Stimulated activated CD8-positive, alpha-beta memory T cell treated with anti-CD3 and anti-CD28 coated beads, Interleukin-2, amount 100 ng/mL, for 1 hour (primary cell): Measurements from ENCODE around the gene NCOA5.

Experiments
- DNase-seq, 2 donors: peaks; one replicate each; pipeline ENCODE4 v3.0.0-alpha.2; 2020; ENCODE audit warnings: low read depth in 2 of 2

NCOA5 gene

DNA sequence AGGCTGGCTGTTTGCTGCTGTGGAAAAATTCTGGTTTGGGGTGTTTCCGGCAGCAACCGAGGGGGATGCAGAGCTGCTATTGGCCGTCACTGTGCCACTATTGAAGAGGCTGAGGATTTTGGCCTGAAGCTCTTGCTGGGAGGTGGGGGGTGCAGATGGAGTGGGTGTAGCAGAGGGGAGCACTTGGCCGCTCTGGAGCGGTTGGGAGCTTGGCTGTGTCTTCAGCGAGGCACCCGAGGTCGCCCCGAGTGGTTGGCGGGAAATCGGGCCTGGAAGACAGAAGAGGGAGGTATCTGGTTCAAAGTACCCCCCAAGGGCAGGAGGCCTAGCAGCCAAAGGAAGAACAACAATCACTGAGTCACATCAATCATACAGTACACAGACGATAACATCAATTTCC, 27.1 kb downstream of the NCOA5 start:
- DNase-seq, result no peak

DNA sequence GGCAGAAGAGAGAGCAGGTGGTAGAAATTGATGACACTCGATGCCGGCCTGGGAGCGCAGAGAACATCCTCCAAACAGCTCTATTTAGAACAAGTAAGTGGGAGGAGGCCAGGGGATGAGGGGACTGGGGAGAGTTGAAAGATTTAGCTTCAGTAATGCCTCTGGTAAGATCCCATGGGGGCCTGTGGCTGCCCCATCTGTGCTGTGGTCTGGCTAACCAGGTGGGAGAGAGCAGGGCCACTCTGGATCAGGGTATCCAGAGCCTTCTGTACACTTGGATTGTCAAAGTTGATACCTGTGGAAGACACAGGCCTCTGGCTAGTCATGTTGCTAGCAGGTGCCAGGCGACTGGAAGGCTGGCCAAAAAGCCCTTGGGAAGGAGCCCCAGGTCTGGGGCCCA, 27.6 kb downstream of the NCOA5 start:
- no peak for DNase-seq

DNA sequence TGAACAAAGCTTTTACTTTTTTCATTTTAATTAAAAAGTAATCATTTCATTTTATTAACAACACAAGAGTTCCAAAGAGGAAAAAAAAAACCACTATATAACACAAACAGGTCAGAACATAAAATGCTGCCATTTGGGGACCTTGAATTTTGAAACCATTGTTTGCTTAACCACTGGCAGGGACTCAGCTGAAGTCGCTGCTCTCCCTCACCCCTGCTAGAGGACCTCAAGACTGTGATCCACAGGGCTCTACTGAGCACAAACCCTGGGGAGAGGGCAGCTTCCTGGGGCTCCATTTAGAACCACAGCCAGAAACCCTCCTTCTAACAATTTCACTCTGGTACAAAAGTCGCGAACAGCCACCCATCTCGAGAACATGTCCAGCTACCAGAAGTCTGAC, 28.8 kb downstream of the NCOA5 start:
- DNase-seq, result no peak

DNA sequence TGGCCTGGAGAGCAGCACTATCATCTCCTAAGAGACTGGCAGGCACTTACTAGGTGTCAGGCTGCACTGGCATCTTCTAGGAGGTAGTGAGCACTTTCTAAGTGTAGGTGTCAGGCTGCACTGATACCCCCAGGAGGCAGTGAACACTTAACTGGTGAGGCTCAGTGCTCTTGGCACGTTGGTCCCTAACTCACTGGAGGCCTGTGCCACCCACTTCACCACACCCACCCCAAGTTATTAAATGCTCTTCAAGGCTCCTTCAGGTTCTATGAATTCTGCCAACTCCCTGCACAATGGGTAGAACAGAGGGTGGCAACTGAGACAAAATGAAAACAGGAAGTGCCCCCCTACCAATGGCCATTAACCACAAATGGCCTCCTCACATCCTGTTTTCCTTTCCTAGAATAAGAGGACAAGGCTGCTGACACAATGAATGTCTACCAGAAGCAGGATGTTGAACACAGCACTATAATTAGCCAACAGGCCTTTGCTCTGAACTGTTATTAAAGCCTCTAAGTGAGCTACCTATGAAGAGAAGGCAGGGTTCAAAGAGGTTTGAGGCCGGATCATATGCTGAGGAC, 29.4 kb downstream of the NCOA5 start:
- DNase-seq, result no peak

DNA sequence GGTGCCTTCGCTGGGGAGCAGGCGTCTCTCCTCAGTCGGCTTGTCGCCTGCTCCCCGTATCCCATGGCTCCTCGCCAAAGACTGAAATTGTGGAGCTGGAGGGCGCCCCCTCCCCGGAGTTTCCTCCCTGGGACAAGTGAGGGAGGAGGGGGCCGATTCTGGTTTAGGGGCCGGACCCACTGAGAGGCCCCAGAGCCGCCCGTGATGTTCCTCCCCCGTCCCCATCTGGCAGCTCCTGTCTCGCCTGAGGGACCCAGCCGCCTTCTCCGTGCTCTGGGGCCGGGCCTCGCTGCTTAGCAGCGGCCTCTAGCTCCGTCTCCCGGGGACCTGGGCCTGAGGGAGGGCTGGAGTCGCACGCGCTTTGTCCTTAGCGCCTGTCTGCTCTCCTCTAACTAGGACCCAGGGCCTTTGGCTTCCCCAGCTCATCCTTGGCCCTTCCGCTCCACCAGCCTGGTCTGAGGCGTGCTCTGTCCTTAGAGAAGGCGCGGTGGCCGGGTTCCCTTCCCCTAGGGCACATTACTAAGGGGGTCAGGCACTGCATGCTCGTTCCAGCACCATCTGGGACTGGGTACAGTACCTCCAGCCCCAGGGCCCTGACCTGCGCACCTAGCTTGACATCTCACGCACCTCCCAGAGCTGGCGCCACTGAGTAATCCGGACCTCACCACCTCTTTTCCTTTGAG, 31.0 kb downstream of the NCOA5 start:
- no peak for DNase-seq

DNA sequence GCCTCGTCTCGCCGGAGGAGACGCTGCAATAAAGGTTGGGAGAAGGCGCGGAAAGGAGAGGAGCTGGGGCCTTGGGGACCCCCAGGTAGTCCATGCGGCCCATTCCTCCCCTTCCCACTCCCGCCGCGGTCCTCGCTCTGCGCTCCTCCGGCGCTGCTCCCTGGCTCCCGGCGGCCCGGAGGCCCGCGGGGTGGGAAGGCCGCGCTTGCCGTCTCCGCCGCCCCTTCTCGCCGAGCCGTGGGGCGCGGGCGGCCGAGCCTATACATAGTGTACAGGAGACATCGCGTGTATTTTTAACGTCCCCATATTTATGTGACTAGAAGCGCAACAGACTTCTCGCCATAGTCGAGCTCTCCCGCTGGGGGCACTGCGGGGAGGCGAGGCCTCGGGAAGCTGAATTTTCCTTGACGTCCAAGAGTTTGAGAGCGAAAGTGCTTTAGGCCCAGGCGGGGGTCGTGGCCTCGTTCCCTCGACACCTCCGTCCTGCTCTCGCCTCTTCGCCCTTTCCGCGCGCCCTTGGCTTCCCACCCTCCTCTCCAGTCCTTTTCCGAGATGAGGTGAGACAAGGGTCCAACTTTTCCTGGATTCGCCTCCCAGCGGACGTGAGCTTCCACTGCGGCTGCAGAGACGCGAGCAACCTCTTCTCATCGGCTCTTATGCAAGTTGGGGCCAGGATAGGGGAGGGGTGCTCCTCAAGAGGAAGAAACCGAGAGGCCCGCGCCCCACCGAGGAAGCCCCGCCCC, 31.7 kb downstream of the NCOA5 start:
- no peak for DNase-seq

DNA sequence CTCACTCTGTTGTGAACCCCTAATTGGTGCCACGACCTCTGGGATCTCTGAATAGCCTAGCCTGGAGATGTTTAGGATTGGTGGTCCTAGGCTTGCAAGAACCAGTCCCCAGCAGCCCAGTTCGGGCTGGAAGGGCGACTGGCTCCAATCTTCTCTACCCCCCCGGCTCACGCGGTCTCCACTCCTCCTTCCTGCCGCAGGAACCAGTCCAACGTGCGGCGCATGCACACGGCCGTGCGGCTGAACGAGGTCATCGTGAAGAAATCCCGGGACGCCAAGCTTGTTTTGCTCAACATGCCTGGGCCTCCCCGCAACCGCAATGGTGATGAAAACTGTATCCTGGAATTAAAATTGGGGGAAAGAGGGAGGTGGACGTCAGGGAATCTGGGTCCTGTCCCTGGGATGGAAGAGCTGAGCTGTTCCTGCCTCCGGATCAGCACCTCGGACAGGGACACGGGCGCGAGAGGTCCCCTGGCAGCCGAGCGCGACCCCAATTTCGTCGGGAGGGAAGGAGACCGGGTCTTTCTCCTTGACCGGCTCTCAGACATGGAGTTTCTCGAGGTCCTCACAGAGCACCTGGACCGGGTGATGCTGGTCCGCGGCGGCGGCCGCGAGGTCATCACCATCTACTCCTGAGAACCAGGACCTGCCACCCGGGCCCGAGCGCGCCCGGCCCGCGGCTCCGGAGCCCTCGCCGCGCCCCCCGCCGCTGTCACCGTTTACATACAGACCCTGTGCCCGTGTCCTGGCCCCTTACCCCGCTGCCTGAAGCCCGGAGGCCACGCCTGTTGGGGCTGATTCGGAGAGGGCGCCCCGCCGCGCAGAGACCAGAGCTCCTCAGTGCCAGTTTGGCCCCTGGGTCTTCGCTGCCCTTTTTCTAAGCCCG, 32.5 kb downstream of the NCOA5 start:
- DNase-seq, result no peak

DNA sequence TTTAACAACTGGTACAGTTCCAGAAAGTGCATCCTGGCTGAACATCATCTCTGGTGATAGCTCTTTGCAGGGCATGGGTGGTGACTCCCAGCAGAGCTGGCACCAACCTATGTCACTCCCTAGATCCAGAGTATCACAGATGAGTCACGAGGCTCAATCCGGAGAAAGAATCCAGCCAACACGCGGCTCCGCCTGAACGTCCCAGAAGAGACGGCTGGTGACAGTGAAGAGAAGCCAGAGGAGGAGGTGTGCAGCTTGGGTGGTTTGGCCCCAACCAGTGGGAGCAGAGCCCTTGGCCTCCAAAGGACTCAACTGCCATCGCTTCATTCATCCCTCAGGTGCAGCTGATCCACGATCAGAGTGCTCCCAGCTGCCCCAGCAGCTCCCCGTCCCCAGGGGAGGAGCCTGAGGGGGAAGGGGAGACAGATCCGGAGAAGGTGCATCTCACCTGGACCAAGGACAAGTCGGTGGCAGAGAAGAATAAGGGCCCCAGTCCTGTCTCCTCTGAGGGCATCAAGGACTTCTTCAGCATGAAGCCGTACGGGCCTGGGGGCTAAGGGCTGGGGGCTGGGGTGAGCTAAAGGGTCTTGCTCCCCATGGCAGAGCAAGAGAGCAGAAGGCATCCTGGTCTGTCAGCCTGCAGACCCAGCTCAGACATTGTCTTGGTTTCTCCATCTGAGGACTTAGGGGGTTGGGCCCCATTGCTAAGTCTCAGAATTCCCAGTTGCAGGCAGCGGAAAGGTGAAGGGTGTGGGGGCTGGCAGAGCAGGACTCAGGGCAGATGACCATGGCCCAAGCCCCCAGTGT, 33.5 kb downstream of the NCOA5 start:
- DNase-seq, result no peak

DNA sequence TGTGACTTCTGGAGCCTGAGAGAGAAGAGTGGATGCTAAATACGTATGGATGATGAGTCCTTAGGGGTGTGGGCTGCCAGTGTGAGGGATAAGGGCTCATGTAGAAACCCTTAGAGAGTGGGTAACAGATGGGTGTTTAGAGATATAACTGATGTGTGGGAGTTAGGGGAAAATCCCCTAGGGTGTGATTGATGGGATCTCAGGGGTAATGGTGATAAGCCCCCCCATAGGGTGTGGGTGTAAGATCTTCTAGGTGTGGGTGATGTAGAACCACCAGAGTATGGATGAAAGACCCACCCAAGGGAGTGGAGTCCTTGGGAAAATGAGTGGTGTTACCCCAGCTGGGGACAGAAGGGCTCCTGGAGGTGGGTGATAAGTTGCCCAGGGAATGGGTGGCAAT, 34.5 kb downstream of the NCOA5 start:
- no peak for DNase-seq

DNA sequence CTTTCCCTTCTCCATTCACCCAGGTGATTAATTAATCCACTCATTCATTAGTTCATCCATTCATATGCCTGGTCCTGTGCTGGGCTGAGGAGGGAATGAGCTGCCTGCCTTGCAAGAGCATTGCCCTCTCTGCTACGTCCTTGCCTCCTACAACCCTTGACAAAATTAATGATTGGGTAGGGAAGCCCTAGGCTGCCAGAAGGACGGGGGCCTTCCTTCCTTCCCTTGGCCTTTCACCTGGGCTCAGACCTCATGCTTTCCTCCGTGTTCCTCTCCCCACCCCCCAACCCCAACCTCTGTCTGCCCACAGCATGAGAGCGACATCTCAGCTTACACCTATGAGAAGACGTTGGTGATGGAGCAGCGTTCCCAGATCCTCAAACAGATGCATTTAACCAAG, 35.2 kb downstream of the NCOA5 start:
- no peak for DNase-seq

DNA sequence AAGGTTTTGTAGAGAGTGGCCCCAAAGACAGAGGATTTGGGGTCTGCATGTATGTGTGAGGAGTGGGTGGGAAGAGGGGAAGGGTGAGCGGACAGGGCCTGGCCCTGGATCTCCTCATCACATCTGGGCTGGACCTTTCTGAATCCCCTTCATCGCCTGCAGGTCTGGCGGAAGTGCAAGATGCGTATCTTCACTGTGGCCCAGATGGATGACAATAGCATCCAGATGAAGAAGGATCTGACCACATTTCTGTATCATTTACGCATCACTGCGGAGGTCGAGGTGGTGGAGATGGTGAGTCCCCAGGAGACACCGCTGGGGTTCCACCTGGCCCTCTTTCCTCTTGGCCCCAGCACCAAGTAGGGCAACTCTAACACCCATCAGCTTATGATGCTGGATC, 36.3 kb downstream of the NCOA5 start:
- no peak for DNase-seq

DNA sequence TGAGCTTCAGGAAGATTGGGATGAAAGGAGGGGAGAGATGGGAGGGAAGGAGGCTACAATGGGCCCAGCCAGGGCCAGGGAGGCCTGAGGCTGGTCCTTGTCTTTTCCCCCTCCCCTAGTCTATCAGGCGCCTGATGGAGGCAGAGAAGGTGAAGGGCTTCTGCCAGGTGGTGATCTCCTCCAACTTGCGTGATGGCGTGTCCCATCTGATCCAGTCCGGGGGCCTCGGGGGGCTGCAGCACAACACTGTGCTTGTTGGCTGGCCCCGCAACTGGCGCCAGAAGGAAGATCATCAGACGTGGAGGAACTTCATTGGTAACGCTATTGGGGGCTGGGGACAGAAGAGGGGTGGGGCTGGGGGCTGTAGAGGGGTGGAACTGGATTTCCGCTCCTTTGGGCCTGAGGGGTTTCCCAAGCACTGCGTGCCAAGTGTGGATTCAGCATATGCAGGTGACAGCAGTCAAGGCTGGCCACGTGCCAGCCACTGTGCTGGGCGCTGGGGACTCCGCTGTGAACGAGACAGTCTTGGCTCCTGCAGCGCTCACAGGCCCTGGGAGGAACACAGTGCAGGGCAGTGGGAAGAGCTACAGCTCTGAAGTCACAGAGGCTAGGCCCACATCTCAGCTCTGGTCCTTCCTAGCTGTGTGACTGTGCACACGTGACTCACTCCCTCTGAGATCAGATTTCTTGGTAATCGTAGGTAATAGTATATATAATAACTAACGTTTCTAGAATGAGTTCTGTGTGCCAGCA, 38.0 kb downstream of the NCOA5 start:
- DNase-seq, result no peak

DNA sequence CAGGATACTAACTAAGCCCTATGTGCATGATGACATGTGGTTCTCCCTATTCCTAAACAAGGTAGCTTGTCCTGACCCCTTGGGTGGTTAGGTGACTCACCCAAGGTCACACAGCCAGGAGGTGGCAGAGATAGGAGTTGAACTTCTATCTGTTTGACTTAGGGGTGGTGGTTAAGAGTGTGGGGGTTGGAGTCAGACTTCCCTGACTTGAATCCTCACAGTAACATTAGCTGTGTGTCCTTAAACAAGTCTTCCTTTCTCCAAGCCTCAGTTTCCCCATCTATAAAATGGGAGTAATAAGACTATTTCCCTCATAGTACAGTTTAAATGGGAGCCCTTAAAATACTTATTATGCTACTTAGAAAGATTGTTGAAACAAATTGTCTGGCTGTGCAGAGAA, 38.9 kb downstream of the NCOA5 start:
- DNase-seq, result no peak

DNA sequence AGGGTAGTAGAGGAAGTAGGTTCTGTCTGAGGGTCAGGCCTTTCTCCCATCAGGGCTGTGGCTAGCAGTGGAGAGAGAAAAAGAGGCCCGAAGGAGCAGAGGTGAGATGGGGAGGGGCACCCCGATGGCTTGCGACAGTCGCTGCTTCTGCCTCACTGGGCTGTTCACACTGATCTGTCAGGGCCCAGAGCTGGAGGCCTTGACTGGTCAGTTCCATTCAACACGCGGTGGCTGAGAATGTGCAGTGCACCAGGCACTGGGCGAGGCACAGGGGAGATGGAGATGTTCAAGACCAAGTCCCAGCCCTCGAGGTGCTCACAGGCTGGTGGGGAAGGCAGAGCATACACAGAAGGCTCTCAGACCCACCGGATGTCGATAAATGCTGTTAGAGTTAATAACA, 39.3 kb downstream of the NCOA5 start:
- no peak for DNase-seq

DNA sequence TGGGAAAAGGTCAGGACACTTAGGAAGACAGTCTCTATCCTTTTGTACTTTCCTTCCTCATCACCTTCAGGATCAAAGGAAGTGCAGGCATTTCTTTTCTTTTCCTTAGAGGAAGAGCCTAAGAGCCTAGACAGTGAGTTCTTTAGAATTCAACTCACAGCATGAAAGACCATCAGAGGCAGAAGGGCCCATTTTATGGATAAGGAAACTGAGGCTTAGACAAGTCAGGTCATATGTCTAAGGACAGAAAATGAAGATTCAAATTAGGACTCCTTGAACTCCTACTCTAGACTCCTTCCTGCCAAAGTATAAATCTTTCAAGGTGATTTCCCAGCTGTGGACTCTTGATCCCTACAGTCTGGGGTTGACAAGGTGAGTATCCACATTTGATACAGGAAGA, 39.9 kb downstream of the NCOA5 start:
- no peak for DNase-seq

DNA sequence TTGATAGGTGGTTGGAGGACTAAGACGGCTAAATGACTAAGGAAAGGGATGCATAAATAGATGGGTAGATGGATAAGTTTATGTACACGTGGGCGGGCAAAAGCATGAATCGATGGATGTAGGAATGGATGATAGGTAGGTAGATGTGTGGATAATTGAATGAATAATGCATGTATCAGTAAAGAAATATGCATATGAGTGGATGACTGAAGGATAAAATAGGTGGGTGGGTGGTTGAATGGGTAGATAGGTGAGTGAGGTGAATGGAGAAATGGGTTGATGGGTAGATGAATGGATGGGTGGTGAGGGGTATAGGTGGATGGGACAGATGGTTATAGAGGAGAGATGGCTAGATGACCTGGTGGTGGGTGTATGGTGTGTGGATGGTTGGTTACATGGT, 40.6 kb downstream of the NCOA5 start:
- DNase-seq, result no peak

DNA sequence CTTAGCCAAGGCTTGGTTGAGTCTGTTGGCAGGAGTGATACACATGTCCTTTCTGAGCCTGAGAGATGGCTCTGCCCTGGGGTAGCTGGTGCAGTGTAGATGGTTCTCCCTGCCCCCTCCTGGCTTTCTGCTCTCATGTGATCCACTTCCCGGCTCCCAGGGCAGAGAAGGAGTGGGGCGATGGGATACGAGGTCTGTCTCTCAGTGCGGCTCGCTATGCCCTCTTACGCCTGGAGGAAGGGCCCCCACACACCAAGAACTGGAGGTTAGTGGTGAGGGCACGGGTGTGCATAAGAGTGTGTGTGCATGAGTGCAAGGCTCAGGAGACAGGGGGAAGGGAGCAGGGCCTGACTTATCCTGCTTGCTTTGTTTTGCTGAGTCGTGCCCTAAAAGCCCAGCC, 41.9 kb downstream of the NCOA5 start:
- no peak for DNase-seq

DNA sequence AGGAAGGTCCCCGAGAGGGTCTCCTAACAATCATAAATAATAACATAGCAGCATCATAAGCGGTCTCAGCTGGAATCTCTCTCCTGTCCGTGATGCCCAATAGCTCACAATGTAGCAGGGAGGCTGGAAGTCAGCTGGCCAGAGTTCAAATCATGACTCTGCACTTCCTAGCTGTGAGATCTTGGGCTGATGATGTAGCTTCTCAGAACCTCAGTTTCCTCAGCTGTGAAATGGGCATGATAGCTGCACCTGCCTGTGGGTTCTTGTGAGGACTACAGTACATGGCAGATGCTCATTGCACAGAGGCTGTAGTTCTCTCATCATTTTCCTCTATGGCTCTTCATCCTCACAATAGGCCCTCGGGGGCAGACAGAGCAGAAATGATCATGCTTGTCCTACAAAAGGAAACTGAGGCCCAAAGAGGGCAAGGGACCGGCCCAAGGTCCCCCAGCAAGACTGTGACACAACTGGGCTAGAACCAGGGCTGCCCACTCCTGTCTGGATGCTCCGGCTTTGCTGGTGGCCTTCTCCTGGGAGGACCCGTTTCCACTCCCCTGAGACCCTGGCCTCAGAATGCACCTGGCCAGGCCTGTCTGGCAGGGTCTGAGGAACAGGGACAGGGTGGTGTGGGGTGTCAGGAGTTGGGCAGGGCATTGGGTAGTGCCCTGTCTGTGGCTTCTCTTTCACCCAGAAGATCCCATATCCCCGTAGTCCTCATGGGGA, 43.0 kb downstream of the NCOA5 start:
- no peak for DNase-seq

DNA sequence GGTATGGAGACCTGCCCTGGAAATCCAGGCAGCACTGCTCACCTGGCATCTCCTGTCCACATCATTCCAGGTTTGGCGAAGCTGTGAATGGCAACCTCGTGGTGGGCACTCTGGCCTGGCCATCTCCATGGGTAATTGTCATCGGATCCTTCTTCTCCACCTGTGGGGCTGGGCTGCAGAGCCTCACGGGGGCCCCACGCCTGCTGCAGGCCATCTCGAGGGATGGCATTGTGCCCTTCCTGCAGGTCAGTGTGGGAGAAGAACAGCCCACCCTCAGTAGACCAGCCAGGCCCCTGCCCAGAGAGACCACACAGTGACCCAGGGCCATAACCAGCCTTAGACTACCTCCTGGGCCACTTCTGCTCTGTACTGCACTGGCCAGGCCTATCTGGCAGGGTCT, 44.9 kb downstream of the NCOA5 start:
- no peak for DNase-seq

DNA sequence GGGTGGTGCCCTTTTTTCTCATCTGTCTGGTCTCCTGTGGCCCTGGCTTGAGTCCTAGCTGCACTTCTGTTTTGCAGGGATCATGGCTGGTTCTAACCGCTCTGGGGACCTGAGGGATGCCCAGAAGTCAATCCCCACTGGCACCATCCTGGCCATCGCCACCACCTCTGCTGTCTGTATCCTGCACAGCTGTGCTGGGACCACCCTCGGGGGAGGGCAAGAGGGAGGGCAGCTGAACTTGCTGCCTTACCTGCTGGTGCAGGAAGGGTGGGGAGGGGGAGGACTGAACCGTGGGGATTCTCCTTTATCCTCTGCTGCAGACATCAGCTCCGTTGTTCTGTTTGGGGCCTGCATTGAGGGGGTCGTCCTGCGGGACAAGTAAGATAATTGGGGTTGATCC, 46.2 kb downstream of the NCOA5 start:
- DNase-seq, result no peak
